K562 (cell line): ENCODE measurements around the gene MYO3B. TPM values are rescaled to one million over a fixed set of nuclear protein-coding genes. Genes with fewer than 3 reads are reported as not detected.

Experiments used
- ATAC-seq: fragments of 200-7000 bp; cut with Tn5 transposase; 3 replicates; pipeline ENCODE4 v1.9.1; 2020; ENCODE audit warnings: moderate library complexity
- BruUV-seq: library from RNA; stranded (reverse); fragments of 400-500 nt; replicated peaks from 2 replicates; lab custom pipeline; 2021; lab: Mats Ljungman, UMichigan
- CTCF ChIA-PET: fragments of 300-600 bp; formaldehyde crosslinking; extraction: SDS; loops from one replicate; lab custom pipeline; 2021; ENCODE audit warnings: low intra/inter-chr PET ratio; lab: Yijun Ruan, JAX
- POLR2A ChIA-PET: fragments of 300-600, 350-650 bp; sonication (Branson Sonifier 250); formaldehyde crosslinking; extraction: SDS; loops from one replicate; lab custom pipeline; 2021; ENCODE audit warnings: antibody characterized with exemption, inconsistent platforms; lab: Yijun Ruan, JAX
- DNase-seq, 4 experiments: peaks; one replicate each; pipeline versions ENCODE4 v3.0.0 to v3.0.0-alpha.2; 2011 to 2018; ENCODE audit warnings: low spot score in 3 of 4, mixed read lengths in 3 of 4; ENCODE audit errors: extremely low read depth in 1 of 4
- FAIRE-seq: peaks from 2 replicates; lab custom pipeline; 2011; peaks lifted over from hg19 to GRCh38; lab: Jason Lieb, UNC
- H2AFZ ChIP-seq: 2 replicates; pipeline ENCODE4 v1.6.0; 2011; ENCODE audit warnings: low read depth, low read length, control low read depth, inconsistent platforms
- H3K27ac ChIP-seq: fragments of 200-600 bp; 3 replicates; pipeline ENCODE4 v1.8.0; 2011; ENCODE audit warnings: low read depth, mild to moderate bottlenecking, control low read depth, inconsistent platforms, low read length, moderate library complexity, mixed read lengths; ENCODE audit errors: extremely low read depth
- H3K27me3 ChIP-seq, 2 experiments: fragments of 300-600 bp in 1 of 2; 2 replicates in 1 of 2; 3 replicates in 1 of 2; pipeline versions ENCODE4 v1.6.0 to v1.8.0; 2011; ENCODE audit warnings: inconsistent platforms in 2 of 2, low read length in 2 of 2, mild to moderate bottlenecking in 1 of 2, mixed read lengths in 1 of 2, moderate library complexity in 1 of 2; ENCODE audit not compliant: control insufficient read depth in 2 of 2, insufficient read depth in 2 of 2
- H3K36me3 ChIP-seq: fragments of 300-600 bp; 3 replicates; pipeline ENCODE4 v1.8.0; 2011; ENCODE audit warnings: mild to moderate bottlenecking, low read length, inconsistent platforms; ENCODE audit not compliant: control insufficient read depth, insufficient read depth
- H3K4me1 ChIP-seq, 2 experiments: fragments of 200-600 bp in 1 of 2; replicated peaks in 1 of 2; 2 replicates in 1 of 2; 3 replicates in 1 of 2; pipeline versions ENCODE4 v1.5.1 to v1.8.0; 2011; ENCODE audit warnings: inconsistent platforms in 2 of 2, low read length in 2 of 2, mild to moderate bottlenecking in 1 of 2, mixed read lengths in 1 of 2, moderate library complexity in 1 of 2; ENCODE audit not compliant: control insufficient read depth in 2 of 2, insufficient read depth in 2 of 2
- H3K4me2 ChIP-seq: 2 replicates; pipeline ENCODE4 v1.6.1; 2011; ENCODE audit warnings: low read length, control low read depth, inconsistent platforms, mixed read lengths; ENCODE audit not compliant: insufficient read depth
- H3K4me3 ChIP-seq: fragments of 200-600 bp; sonication (generic), shearing (Covaris generic); 2 replicates; pipeline ENCODE4 v1.5.1; 2016; ENCODE audit warnings: control low read depth, inconsistent platforms
- H3K79me2 ChIP-seq: fragments of 200-600 bp; 3 replicates; pipeline ENCODE4 v1.8.0; 2011; ENCODE audit warnings: low read length, inconsistent platforms; ENCODE audit not compliant: control insufficient read depth, insufficient read depth
- H3K9ac ChIP-seq, 2 experiments: 2 replicates each; pipeline versions ENCODE4 v1.6.0 to v1.6.1; 2011; ENCODE audit warnings: low read depth in 2 of 2, low read length in 2 of 2, control low read depth in 1 of 2, inconsistent platforms in 1 of 2, mild to moderate bottlenecking in 1 of 2, mixed read lengths in 1 of 2; ENCODE audit not compliant: insufficient read depth in 1 of 2
- H3K9me1 ChIP-seq: one replicate; pipeline ENCODE4 v1.6.0; 2011; ENCODE audit warnings: inconsistent platforms, mild to moderate bottlenecking, low read length, moderate library complexity; ENCODE audit not compliant: control insufficient read depth, insufficient read depth
- H3K9me3 ChIP-seq: replicated peaks from 2 replicates; pipeline ENCODE4 v1.5.1; 2011; ENCODE audit warnings: low read depth, low read length, inconsistent platforms; ENCODE audit not compliant: control insufficient read depth, insufficient read depth
- H4K20me1 ChIP-seq: replicated peaks from 2 replicates; pipeline ENCODE4 v1.6.1; 2011; ENCODE audit warnings: low read length, inconsistent platforms, mixed read lengths; ENCODE audit not compliant: control insufficient read depth, insufficient read depth
- ATF7 ChIP-seq: fragments of 450-650 bp; IDR thresholded peaks from 2 replicates; pipeline ENCODE4 v1.7.1; 2014; ENCODE audit warnings: mild to moderate bottlenecking, moderate library complexity
- CBFA2T3 ChIP-seq: fragments of 450-650 bp; IDR thresholded peaks from 2 replicates; pipeline ENCODE4 v1.6.1; 2017
- CHCHD3 ChIP-seq: fragments of 250-450 bp; sonication (Bioruptor Pico); IDR thresholded peaks from 2 replicates; pipeline ENCODE4 v2.1.2; 2022; ENCODE audit warnings: mild to moderate bottlenecking
- CREB3 ChIP-seq: fragments of 450-650 bp; conservative IDR thresholded peaks from 2 replicates; pipeline ENCODE4 v1.6.1; 2016; ENCODE audit warnings: missing genetic modification characterization, low read depth, mild to moderate bottlenecking, missing compliant biosample characterization, moderate library complexity
- FOXA3 ChIP-seq, 2 experiments: fragments of 450-650 bp in 1 of 2; sonication (generic) in 1 of 2; formaldehyde crosslinking; IDR thresholded peaks in 1 of 2; conservative IDR thresholded peaks in 1 of 2; 2 replicates each; pipeline versions ENCODE4 v1.4.0 to v1.8.0; 2020 to 2022; ENCODE audit warnings: mild to moderate bottlenecking in 2 of 2, missing genetic modification reagents in 1 of 2
- HLTF ChIP-seq: fragments of 450-650 bp; IDR thresholded peaks from 2 replicates; pipeline ENCODE4 v1.6.1; 2016
- MYBL2 ChIP-seq, 2 experiments: fragments of 450-650 bp in 1 of 2; sonication (generic) in 1 of 2; formaldehyde crosslinking in 1 of 2; IDR thresholded peaks; 2 replicates each; pipeline versions ENCODE4 v1.6.1 to v1.8.1; 2017 to 2022; ENCODE audit warnings: borderline replicate concordance in 1 of 2, inconsistent platforms in 1 of 2, low read depth in 1 of 2, mild to moderate bottlenecking in 1 of 2, missing genetic modification reagents in 1 of 2, moderate library complexity in 1 of 2
- NFYB ChIP-seq: IDR thresholded peaks from 2 replicates; pipeline ENCODE4 v1.6.1; 2011; ENCODE audit warnings: mild to moderate bottlenecking, moderate library complexity; ENCODE audit not compliant: insufficient read length; ENCODE audit errors: extremely low read depth
- OTX1 ChIP-seq: fragments of 450-650 bp; formaldehyde crosslinking; IDR thresholded peaks from 2 replicates; pipeline ENCODE4 v1.4.0; 2022; ENCODE audit warnings: mild to moderate bottlenecking
- PHB ChIP-seq: fragments of 250-450 bp; sonication (Bioruptor Pico); IDR thresholded peaks from 2 replicates; pipeline ENCODE4 v1.5.0; 2021
- POLR2AphosphoS2 ChIP-seq: IDR thresholded peaks from 2 replicates; pipeline ENCODE4 v1.6.1; 2012; ENCODE audit warnings: low read length, improper control_type of control experiment
- POLR2G ChIP-seq: fragments of 200-400 bp; formaldehyde crosslinking; IDR thresholded peaks from 2 replicates; pipeline ENCODE4 v1.6.1; 2017; ENCODE audit warnings: low read depth, mild to moderate bottlenecking, antibody characterized with exemption, low read length, moderate library complexity
- RBM25 ChIP-seq: fragments of 200-400 bp; formaldehyde crosslinking; IDR thresholded peaks from 2 replicates; pipeline ENCODE4 v1.6.1; 2018; ENCODE audit warnings: low read length, low read depth, moderate library complexity; ENCODE audit not compliant: severe bottlenecking
- ZEB2 ChIP-seq: fragments of 450-650 bp; IDR thresholded peaks from 2 replicates; pipeline ENCODE4 v1.6.1; 2016
- ZNF174 ChIP-seq: fragments of 250-450 bp; sonication (Bioruptor Pico); IDR thresholded peaks from 2 replicates; pipeline ENCODE4 v1.4.0; 2020; ENCODE audit warnings: mild to moderate bottlenecking
- ZNF277 ChIP-seq: fragments of 250-450 bp; sonication (Bioruptor Pico); IDR thresholded peaks from 2 replicates; pipeline ENCODE4 v1.8.0; 2022; ENCODE audit warnings: inconsistent platforms, mild to moderate bottlenecking, moderate library complexity, borderline replicate concordance
- WGBS: fragments of 100-300 bp; shearing (Covaris generic); methylation state at CpG from one replicate; pipeline ENCODE4 v1.1.6; 2016; ENCODE audit warnings: low coverage, mixed read lengths; ENCODE audit not compliant: insufficient coverage; ENCODE audit errors: missing lambda C conversion rate; 5-methylcytosine and 5-hydroxymethylcytosine counted together
- in situ Hi-C: fragments of 300-500 bp; cut with MboI; formaldehyde crosslinking; loops from 4 replicates; pipeline ENCODE4 v1.15.0; 2018; ENCODE audit warnings: inconsistent platforms, mixed read lengths
- intact Hi-C: fragments of 100-400 bp; cut with micrococcal nuclease; formaldehyde crosslinking; loops from 2 replicates; pipeline ENCODE4 v1.14.2; 2022
- polyA plus RNA-seq, 8 experiments: library from polyadenylated mRNA; depleted of rRNA in 4 of 8; stranded (reverse) in 5 of 8; unstranded in 3 of 8; fragments of >200 nt; fragmentation: Nextera tagmentation in 2 of 8; fragmentation: Illumina TruSeq in 1 of 8; extraction: Ambion mirVana in 2 of 8; extraction: Trizol in 1 of 8; gene quantifications; 2 replicates each; pipeline versions ENCODE4 v1.2.1 to v1.2.3, GENCODE V29; 2011 to 2014; ENCODE audit warnings: inconsistent platforms in 1 of 8, missing spikeins in 1 of 8
- total RNA-seq, 7 experiments: library from RNA; depleted of rRNA in 6 of 7; stranded (reverse); fragments of >200 nt in 6 of 7; fragmentation: Illumina TruSeq in 2 of 7; extraction: Trizol in 2 of 7; gene quantifications; 2 replicates each; pipeline versions ENCODE4 v1.2.1 to v1.2.3, GENCODE V29; 2011 to 2021; ENCODE audit warnings: low replicate concordance in 1 of 7
- TF ChIP-seq, protein P1 (sequence below): fragments of 200-400 bp; formaldehyde crosslinking; IDR thresholded peaks from 2 replicates; pipeline ENCODE4 v1.6.1; 2017; ENCODE audit warnings: mild to moderate bottlenecking, low read depth, low read length, moderate library complexity

Gene MYO3B
- total and polyA plus RNA-seq, 9 of the 15 experiments (the other 6 are each of a cell fraction or from before 2014, with no cell fraction given), result 2.7 to 6.5 (median 3.6) TPM

- Histone ChIP-seq H3K4me1 (peaks cover 0 to 2% of the 10 kb centered on the region in 2 experiments; a peak in 1 of 5 replicates), H3K79me2 (no peaks in the 10 kb centered on the region), H3K9me1 (no peaks in the 10 kb centered on the region), H3K9ac (no peak overlapping the region)
- DNase-seq (no peak), FAIRE-seq (peak; percentile 19), ATAC-seq (peak; percentile 63)
- in situ Hi-C loops, result no loop called here
- CTCF ChIA-PET, result no interaction called here
- TF ChIP-seq CREB3 (tag) (no peak), MYBL2 (IDR thresholded peaks at IDR 0.05; ENCODE audit: low read depth) (peak; percentile 15; the same call in 1 of the 2 replicates), MYBL2 (CRISPR knock-in tag; IDR thresholded peaks at IDR 0.05; ENCODE audit: borderline replicate concordance) (no peak), PHB (CRISPR knock-in tag) (no peak), CHCHD3 (no peak), RBM25 (peak; percentile 17), CBFA2T3 (no peak), FOXA3 (CRISPR knock-in tag; conservative IDR thresholded peaks at IDR 0.05 in 1 of 2, IDR thresholded peaks at IDR 0.05 in 1 of 2) (no peak), POLR2AphosphoS2 (no peak), NFYB (peak; percentile 78), ATF7 (no peak), ZNF174 (CRISPR knock-in tag) (no peak), OTX1 (no peak), ZNF277 (no peak), HLTF (no peak), POLR2G (no peak), ZEB2 (peak; percentile 53; the same call in 1 of the 2 replicates)
- TF ChIP-seq, protein P1, sequence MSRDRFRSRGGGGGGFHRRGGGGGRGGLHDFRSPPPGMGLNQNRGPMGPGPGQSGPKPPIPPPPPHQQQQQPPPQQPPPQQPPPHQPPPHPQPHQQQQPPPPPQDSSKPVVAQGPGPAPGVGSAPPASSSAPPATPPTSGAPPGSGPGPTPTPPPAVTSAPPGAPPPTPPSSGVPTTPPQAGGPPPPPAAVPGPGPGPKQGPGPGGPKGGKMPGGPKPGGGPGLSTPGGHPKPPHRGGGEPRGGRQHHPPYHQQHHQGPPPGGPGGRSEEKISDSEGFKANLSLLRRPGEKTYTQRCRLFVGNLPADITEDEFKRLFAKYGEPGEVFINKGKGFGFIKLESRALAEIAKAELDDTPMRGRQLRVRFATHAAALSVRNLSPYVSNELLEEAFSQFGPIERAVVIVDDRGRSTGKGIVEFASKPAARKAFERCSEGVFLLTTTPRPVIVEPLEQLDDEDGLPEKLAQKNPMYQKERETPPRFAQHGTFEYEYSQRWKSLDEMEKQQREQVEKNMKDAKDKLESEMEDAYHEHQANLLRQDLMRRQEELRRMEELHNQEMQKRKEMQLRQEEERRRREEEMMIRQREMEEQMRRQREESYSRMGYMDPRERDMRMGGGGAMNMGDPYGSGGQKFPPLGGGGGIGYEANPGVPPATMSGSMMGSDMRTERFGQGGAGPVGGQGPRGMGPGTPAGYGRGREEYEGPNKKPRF, result no peak
- TF ChIP-seq, all 486 proteins: peak for 4
- POLR2A ChIA-PET, result no interaction called here
- intact Hi-C loops, result no loop called here
- H3K36me3 ChIP-seq, result no peaks in the 10 kb centered on the region
- H4K20me1 ChIP-seq, result no peaks in the 10 kb centered on the region
- H3K27ac ChIP-seq, result no peak overlapping the region
- no peaks in the 10 kb centered on the region for H3K27me3 ChIP-seq
- H3K4me2 ChIP-seq, result no peak overlapping the region
- no peaks in the 10 kb centered on the region for H3K9me3 ChIP-seq
- H3K4me3 ChIP-seq, result no peak overlapping the region
- no TSS peak for BruUV-seq
- 14% methylated on average over 3 of the region's 3 CpGs for WGBS
- no peak overlapping the region for H2AFZ ChIP-seq
These were observed 19.0 kb downstream of the MYO3B start for GRCh38 chr2:170196963-170197362.
